ENCODE measurements around the gene COL5A1. TPM values are rescaled to one million over a fixed set of nuclear protein-coding genes. Genes with fewer than 3 reads are reported as not detected.

COL5A1 gene
- total RNA-seq, 1 experiment from 2014 or later = 9.5 TPM

DNA sequence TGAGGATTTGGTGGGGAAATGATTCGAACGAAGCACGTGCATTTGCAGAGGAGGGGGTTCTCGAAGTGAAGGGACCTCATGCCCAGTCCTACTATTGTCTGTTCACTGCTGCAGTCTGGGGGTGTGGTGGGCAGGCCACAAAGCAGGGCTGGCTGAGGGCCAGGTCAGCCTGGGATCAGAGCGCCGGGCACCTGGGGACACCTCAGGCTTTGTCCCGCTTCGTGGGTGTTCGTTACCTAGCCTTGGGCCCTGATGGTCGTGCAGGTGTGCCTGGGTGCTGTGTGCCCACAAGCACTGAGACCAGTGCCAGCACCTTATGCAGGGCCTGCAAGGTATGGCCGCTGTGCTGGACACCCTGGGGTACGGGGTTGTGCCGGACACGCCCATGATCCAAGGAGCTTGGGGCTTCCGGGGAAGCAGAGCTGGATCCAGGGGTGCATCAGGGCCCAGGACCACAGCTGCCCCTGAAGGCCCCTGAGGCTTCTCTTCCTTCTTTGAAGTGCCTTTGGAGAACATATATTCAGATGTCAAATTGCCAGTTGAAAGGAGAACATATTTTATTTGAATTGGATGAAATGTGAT lies 80.6 kb downstream of the COL5A1 start:
- Histone ChIP-seq H3K9ac (ENCODE audit: extremely low read depth, insufficient read length, low read length) (no peak overlapping the region), H4K8ac (replicated peaks; ENCODE audit: insufficient read length, low read depth, low read length) (no peak overlapping the region), H4K91ac (ENCODE audit: insufficient read length, low read depth, low read length) (no peak overlapping the region), H3K4me1 (ENCODE audit: insufficient read depth, low read length) (no peaks in the 10 kb centered on the region), H2BK5ac (ENCODE audit: insufficient read length, low read length) (no peak overlapping the region), H4K5ac (ENCODE audit: insufficient read length, low read depth, low read length) (no peak overlapping the region), H2AFZ (ENCODE audit: low read length) (no peak overlapping the region), H3K56ac (ENCODE audit: insufficient read length, low read depth, low read length) (no peak overlapping the region), H3K4ac (ENCODE audit: low read depth, low read length) (no peak overlapping the region), H2AK5ac (ENCODE audit: insufficient read length, low read length) (no peak overlapping the region), H3K4me2 (ENCODE audit: insufficient read depth, insufficient read length, low read length) (no peak overlapping the region), H2BK12ac (ENCODE audit: insufficient read length, low read depth, low read length) (no peak overlapping the region), H3K23me2 (ENCODE audit: insufficient read length, low read depth, low read length, poor library complexity, severe bottlenecking) (no peaks in the 10 kb centered on the region), H3K27me3 (ENCODE audit: insufficient read depth, low read length) (no peaks in the 10 kb centered on the region), H2BK20ac (ENCODE audit: low read depth, low read length, poor library complexity, severe bottlenecking) (no peak overlapping the region), H3K27ac (ENCODE audit: insufficient read length, low read depth, low read length) (no peak overlapping the region), H3K79me2 (ENCODE audit: insufficient read depth, low read length) (no peaks in the 10 kb centered on the region), H3K18ac (ENCODE audit: insufficient read length, low read depth, low read length) (no peak overlapping the region), H2BK120ac (ENCODE audit: low read depth, low read length, poor library complexity, severe bottlenecking) (no peak overlapping the region), H3K23ac (ENCODE audit: insufficient read length, low read depth, low read length) (no peak overlapping the region), H3K14ac (ENCODE audit: insufficient read depth, low read length) (no peak overlapping the region), H4K20me1 (ENCODE audit: control insufficient read depth, insufficient read depth, insufficient read length) (no peaks in the 10 kb centered on the region), H3K79me1 (ENCODE audit: insufficient read depth, low read depth, low read length, poor library complexity, severe bottlenecking) (no peaks in the 10 kb centered on the region), H3K9me3 (ENCODE audit: control insufficient read depth, low read depth, low read length) (no peaks in the 10 kb centered on the region), H3T11ph (ENCODE audit: low read length) (no peak overlapping the region), H2BK15ac (ENCODE audit: low read depth, low read length) (no peak overlapping the region)
- Mint-ChIP-seq H3K9me3 (no peaks in the 10 kb centered on the region), H3K36me3 (ENCODE audit: insufficient read depth in 1 of 3, low read depth in 3 of 3) (no peaks in the 10 kb centered on the region; a peak in 1 of 7 replicates), H3K4me1 (peaks cover 3 to 6% of the 10 kb centered on the region in 2 experiments; a peak in 3 of 4 replicates), H3K4me3 (no peak overlapping the region), H3K27me3 (ENCODE audit: low read depth) (no peaks in the 10 kb centered on the region; the same call in 1 of the 2 replicates), H3K27ac (no peak overlapping the region; a peak in 1 of 7 replicates)
- no CpG with 5 or more reads among the region's 15 CpGs for WGBS (ENCODE audit: extremely low coverage, insufficient read length, low lambda C conversion rate)
- TF ChIP-seq, protein P1, sequence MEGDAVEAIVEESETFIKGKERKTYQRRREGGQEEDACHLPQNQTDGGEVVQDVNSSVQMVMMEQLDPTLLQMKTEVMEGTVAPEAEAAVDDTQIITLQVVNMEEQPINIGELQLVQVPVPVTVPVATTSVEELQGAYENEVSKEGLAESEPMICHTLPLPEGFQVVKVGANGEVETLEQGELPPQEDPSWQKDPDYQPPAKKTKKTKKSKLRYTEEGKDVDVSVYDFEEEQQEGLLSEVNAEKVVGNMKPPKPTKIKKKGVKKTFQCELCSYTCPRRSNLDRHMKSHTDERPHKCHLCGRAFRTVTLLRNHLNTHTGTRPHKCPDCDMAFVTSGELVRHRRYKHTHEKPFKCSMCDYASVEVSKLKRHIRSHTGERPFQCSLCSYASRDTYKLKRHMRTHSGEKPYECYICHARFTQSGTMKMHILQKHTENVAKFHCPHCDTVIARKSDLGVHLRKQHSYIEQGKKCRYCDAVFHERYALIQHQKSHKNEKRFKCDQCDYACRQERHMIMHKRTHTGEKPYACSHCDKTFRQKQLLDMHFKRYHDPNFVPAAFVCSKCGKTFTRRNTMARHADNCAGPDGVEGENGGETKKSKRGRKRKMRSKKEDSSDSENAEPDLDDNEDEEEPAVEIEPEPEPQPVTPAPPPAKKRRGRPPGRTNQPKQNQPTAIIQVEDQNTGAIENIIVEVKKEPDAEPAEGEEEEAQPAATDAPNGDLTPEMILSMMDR (conservative IDR thresholded peaks at IDR 0.05) = no peak
- no peak for DNase-seq
